ENCODE measurements around the gene NOC2L. TPM values are rescaled to one million over a fixed set of nuclear protein-coding genes. Genes with fewer than 3 reads are reported as not detected.

NOC2L gene
- total RNA-seq, 1 donor from 2014 or later: 39.6 TPM

DNA sequence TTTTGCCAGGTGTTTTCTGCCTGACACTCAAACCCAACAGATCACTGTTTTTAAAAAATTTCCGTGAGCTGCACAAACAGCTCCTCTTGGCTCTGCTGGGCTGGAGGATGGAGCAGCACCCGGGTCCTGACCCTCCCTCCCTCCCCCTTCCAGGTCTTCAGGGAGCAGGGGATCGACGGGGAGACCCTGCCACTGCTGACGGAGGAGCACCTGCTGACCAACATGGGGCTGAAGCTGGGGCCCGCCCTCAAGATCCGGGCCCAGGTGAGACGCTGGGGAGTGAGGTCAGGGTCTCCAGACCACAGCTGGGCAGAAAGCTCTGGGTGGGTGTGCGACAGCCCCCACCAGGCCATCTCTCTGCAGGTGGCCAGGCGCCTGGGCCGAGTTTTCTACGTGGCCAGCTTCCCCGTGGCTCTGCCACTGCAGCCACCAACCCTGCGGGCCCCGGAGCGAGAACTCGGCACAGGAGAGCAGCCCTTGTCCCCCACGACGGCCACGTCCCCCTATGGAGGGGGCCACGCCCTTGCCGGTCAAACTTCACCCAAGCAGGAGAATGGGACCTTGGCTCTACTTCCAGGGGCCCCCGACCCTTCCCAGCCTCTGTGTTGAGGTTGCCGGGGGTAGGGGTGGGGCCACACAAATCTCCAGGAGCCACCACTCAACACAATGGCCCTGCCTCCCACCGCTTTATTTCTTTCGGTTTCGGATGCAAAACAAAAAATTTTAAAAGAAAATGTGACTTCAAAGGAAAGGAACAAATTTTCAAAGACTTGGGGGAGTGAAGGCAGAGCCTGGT, 15.3 kb downstream of the NOC2L start:
- no peak for DNase-seq (ENCODE audit: low spot score)
- Histone ChIP-seq H3F3A (ENCODE audit: low read depth) (peaks cover 27% of the 10 kb centered on the region), H3K4me2 (no peak overlapping the region), H4K20me1 (ENCODE audit: low read depth) (peaks cover 93% of the 10 kb centered on the region), H3K79me2 (ENCODE audit: low read depth) (no peaks in the 10 kb centered on the region), H2AFZ (replicated peaks) (no peak overlapping the region), H3K27me3 (peaks cover 59% of the 10 kb centered on the region), H3K36me3 (no peaks in the 10 kb centered on the region), H3K9ac (no peak overlapping the region), H3K4me1 (peaks cover 19% of the 10 kb centered on the region), H3K9me3 (ENCODE audit: low read depth) (no peaks in the 10 kb centered on the region), H3K4me3 (no peak overlapping the region), H3K27ac (no peak overlapping the region)
- H3K36me3 Mint-ChIP-seq: peaks cover 11% of the 10 kb centered on the region
- H3K9me3 Mint-ChIP-seq: no peaks in the 10 kb centered on the region
- peak overlapping the region; percentile 53 for H3K4me3 Mint-ChIP-seq
- H3K27ac Mint-ChIP-seq: no peak overlapping the region
- H3K27me3 Mint-ChIP-seq (ENCODE audit: insufficient read depth, low read depth): peaks cover 30% of the 10 kb centered on the region
- peaks cover 25% of the 10 kb centered on the region for H3K4me1 Mint-ChIP-seq
- TF ChIP-seq EZH2phosphoT487 (IDR thresholded peaks at IDR 0.05): no peak
- TF ChIP-seq, protein P1, sequence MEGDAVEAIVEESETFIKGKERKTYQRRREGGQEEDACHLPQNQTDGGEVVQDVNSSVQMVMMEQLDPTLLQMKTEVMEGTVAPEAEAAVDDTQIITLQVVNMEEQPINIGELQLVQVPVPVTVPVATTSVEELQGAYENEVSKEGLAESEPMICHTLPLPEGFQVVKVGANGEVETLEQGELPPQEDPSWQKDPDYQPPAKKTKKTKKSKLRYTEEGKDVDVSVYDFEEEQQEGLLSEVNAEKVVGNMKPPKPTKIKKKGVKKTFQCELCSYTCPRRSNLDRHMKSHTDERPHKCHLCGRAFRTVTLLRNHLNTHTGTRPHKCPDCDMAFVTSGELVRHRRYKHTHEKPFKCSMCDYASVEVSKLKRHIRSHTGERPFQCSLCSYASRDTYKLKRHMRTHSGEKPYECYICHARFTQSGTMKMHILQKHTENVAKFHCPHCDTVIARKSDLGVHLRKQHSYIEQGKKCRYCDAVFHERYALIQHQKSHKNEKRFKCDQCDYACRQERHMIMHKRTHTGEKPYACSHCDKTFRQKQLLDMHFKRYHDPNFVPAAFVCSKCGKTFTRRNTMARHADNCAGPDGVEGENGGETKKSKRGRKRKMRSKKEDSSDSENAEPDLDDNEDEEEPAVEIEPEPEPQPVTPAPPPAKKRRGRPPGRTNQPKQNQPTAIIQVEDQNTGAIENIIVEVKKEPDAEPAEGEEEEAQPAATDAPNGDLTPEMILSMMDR (IDR thresholded peaks at IDR 0.05): no peak
- TF ChIP-seq EZH2 (IDR thresholded peaks at IDR 0.05): no peak

DNA sequence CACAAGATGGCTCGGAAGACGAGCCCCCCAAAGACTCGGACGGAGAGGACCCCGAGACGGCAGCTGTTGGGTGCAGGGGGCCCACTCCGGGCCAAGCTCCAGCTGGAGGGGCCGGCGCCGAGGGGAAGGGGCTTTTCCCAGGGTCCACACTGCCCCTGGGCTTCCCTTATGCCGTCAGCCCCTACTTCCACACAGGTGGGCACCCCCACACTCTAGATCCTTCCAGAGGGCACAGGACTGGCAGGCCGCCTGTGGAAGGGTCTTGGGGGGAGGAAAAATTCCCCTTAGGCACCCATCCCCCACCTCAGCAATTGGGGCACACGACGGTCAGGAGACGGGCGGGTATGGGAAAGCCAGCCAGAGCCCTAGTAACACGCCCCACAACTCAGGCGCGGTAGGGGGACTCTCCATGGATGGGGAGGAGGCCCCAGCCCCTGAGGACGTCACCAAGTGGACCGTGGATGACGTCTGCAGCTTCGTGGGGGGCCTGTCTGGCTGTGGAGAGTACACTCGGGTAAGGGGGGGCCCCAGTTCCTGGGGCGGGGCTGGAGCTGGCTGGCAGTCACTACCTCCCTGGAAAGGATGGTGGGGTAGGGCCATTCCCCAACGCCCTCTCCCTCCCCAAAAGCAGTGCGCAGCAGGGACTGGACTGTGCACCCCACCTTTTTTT, 16.1 kb downstream of the NOC2L start:
- H2AFZ ChIP-seq (replicated peaks): no peak overlapping the region
- peaks cover 32% of the 10 kb centered on the region for H3K27me3 Mint-ChIP-seq (ENCODE audit: insufficient read depth, low read depth)
- peak overlapping the region; percentile 87 for H3K4me2 ChIP-seq
- no peak for DNase-seq (ENCODE audit: low spot score)
- peaks cover 67% of the 10 kb centered on the region for H3K27me3 ChIP-seq
- peaks cover 19% of the 10 kb centered on the region for H3K4me1 ChIP-seq
- no peak overlapping the region for H3K9ac ChIP-seq
- peaks cover 31% of the 10 kb centered on the region for H3K4me1 Mint-ChIP-seq
- no peak overlapping the region for H3K27ac Mint-ChIP-seq
- peaks cover 95% of the 10 kb centered on the region for H4K20me1 ChIP-seq (ENCODE audit: low read depth)
- H3K9me3 ChIP-seq (ENCODE audit: low read depth): no peaks in the 10 kb centered on the region
- H3K4me3 Mint-ChIP-seq: peak overlapping the region; percentile 53
- H3F3A ChIP-seq (ENCODE audit: low read depth): peaks cover 27% of the 10 kb centered on the region
- H3K4me3 ChIP-seq: peak overlapping the region; percentile 46
- H3K36me3 Mint-ChIP-seq: peaks cover 11% of the 10 kb centered on the region
- no peaks in the 10 kb centered on the region for H3K36me3 ChIP-seq
- H3K27ac ChIP-seq: no peak overlapping the region
- no peaks in the 10 kb centered on the region for H3K9me3 Mint-ChIP-seq
- no peaks in the 10 kb centered on the region for H3K79me2 ChIP-seq (ENCODE audit: low read depth)
- TF ChIP-seq EZH2 (IDR thresholded peaks at IDR 0.05): no peak
- no peak for TF ChIP-seq EZH2phosphoT487 (IDR thresholded peaks at IDR 0.05)
- TF ChIP-seq, protein P1 (IDR thresholded peaks at IDR 0.05): no peak

DNA sequence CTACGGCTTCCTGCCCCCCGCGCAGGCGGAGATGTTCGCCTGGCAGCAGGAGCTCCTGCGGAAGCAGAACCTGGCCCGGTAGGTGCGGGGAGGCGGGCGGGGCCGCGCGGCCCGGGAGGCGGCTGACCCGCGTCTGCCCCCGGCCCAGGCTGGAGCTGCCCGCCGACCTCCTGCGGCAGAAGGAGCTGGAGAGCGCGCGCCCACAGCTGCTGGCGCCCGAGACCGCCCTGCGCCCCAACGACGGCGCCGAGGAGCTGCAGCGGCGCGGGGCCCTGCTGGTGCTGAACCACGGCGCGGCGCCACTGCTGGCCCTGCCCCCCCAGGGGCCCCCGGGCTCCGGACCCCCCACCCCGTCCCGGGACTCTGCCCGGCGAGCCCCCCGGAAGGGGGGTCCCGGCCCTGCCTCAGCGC, 16.6 kb downstream of the NOC2L start:
- Histone ChIP-seq H3K4me2 (peak overlapping the region; percentile 87), H3K4me3 (peak overlapping the region; percentile 46), H3K9ac (no peak overlapping the region), H3K36me3 (no peaks in the 10 kb centered on the region), H3F3A (ENCODE audit: low read depth) (peaks cover 27% of the 10 kb centered on the region), H3K9me3 (ENCODE audit: low read depth) (no peaks in the 10 kb centered on the region), H3K4me1 (peaks cover 19% of the 10 kb centered on the region), H3K79me2 (ENCODE audit: low read depth) (no peaks in the 10 kb centered on the region), H4K20me1 (ENCODE audit: low read depth) (peaks cover 95% of the 10 kb centered on the region), H3K27ac (no peak overlapping the region), H3K27me3 (peaks cover 72% of the 10 kb centered on the region), H2AFZ (replicated peaks) (no peak overlapping the region)
- Mint-ChIP-seq H3K9me3 (peaks cover 2% of the 10 kb centered on the region), H3K27me3 (ENCODE audit: insufficient read depth, low read depth) (peaks cover 36% of the 10 kb centered on the region), H3K4me3 (no peak overlapping the region), H3K4me1 (peaks cover 35% of the 10 kb centered on the region), H3K27ac (no peak overlapping the region), H3K36me3 (peaks cover 11% of the 10 kb centered on the region)
- TF ChIP-seq EZH2phosphoT487 (IDR thresholded peaks at IDR 0.05): no peak
- peak; percentile 58 for TF ChIP-seq EZH2 (IDR thresholded peaks at IDR 0.05)
- peak; percentile 76 for DNase-seq (ENCODE audit: low spot score)

Measured in neural progenitor cell (in vitro differentiated cells).